Umbilical cord (tissue), 2 donors: ENCODE measurements around the gene CTPS2. TPM values are rescaled to one million over a fixed set of nuclear protein-coding genes. Genes with fewer than 3 reads are reported as not detected.

Experiments used
- DNase-seq: peaks from one replicate; pipeline ENCODE4 v3.0.0-alpha.2; 2015; ENCODE audit warnings: low spot score
- total RNA-seq: library from RNA; depleted of rRNA; stranded (reverse); fragments of >200 nt; gene quantifications from one replicate; pipeline ENCODE4 v1.2.3, GENCODE V29; 2014; ENCODE audit warnings: low replicate concordance; ENCODE audit not compliant: insufficient read depth

Gene CTPS2
- total RNA-seq, 1 donor from 2014 or later = 17.8 TPM

- no peak for DNase-seq
These were observed 145.9 kb downstream of the CTPS2 start for GRCh38 chrX:16566571-16566970.

- DNase-seq = no peak
These were observed 152.3 kb downstream of the CTPS2 start for GRCh38 chrX:16560173-16560572.

GRCh38 chrX:16559206-16559619, 153.3 kb downstream of the CTPS2 start:
- no peak for DNase-seq

GRCh38 chrX:16558489-16558888, 154.0 kb downstream of the CTPS2 start:
- DNase-seq = no peak

- DNase-seq = no peak
These were observed 159.9 kb downstream of the CTPS2 start for GRCh38 chrX:16552546-16552945.

- DNase-seq = no peak
These were observed 164.8 kb downstream of the CTPS2 start for GRCh38 chrX:16547644-16548043.

- no peak for DNase-seq
These were observed 167.5 kb downstream of the CTPS2 start for GRCh38 chrX:16544969-16545368.

Other genes with a start within 250 kb of the CTPS2 start
- not detected for gene S100G, start 62.5 kb downstream of the CTPS2 start, total RNA-seq
- 43.8 TPM for gene SYAP1, start 6.9 kb upstream of the CTPS2 start, total RNA-seq
- 7.9 TPM for gene TXLNG, start 73.8 kb upstream of the CTPS2 start, total RNA-seq
- gene RBBP7, start 157.7 kb upstream of the CTPS2 start, total RNA-seq = 129 TPM
- 5.3 TPM for gene REPS2, start 234.0 kb upstream of the CTPS2 start, total RNA-seq